ENCODE measurements around the gene GSN. TPM values are rescaled to one million over a fixed set of nuclear protein-coding genes. Genes with fewer than 3 reads are reported as not detected.

GSN gene
- total and polyA plus RNA-seq, 10 of the 15 experiments (the other 5 are each of a cell fraction or from before 2014, with no cell fraction given): 0.66 to 9.2 (median 6.2) TPM

- ATAC-seq: no peak
- ChIA-PET POLR2A (no interaction called here), CTCF (interaction anchor here (0.7 kb wide), 1 partner anchor 184 kb away, joined by 3 read pairs; no protein-coding TSS in a partner anchor), SMC1A (ENCODE audit: uncharacterized antibody, unreplicated experiment) (interaction anchor here (1.5 kb wide), 1 partner anchor 24 kb away, joined by 3 read pairs; no protein-coding TSS in a partner anchor), RAD21 (ENCODE audit: unreplicated experiment) (no interaction called here)
- FAIRE-seq: no peak
- DNase-seq (ENCODE audit: low read depth, low spot score): no peak
- H3K4me2 ChIP-seq (ENCODE audit: control insufficient read depth, insufficient read depth): no peak overlapping the region
- H3K79me2 ChIP-seq (ENCODE audit: control insufficient read depth, insufficient read depth, low read length): no peaks in the 10 kb centered on the region
- no peaks in the 10 kb centered on the region for H3K27me3 ChIP-seq (replicated peaks in 1 of 2; ENCODE audit: control insufficient read depth in 2 of 2, insufficient read depth in 2 of 2, low read length in 1 of 2)
- TF ChIP-seq IKZF2 (IDR thresholded peaks at IDR 0.05): no peak
- TF ChIP-seq USF2 (IDR thresholded peaks at IDR 0.05; ENCODE audit: borderline replicate concordance, low read depth, low read length): no peak
- no peak for TF ChIP-seq SREBF1 (IDR thresholded peaks at IDR 0.05; ENCODE audit: low read length)
- no peak for TF ChIP-seq TARDBP (IDR thresholded peaks at IDR 0.05; ENCODE audit: borderline replicate concordance)
- no peak for TF ChIP-seq MTA3 (IDR thresholded peaks at IDR 0.05; ENCODE audit: borderline replicate concordance, low read length)
- no peak for TF ChIP-seq NR2C2 (IDR thresholded peaks at IDR 0.05; ENCODE audit: borderline replicate concordance, control insufficient read depth, insufficient read length, low read depth)
- no peak for TF ChIP-seq RCOR1 (conservative IDR thresholded peaks at IDR 0.05; ENCODE audit: low read depth, low read length)
- no peak for TF ChIP-seq ATF7 (IDR thresholded peaks at IDR 0.05; ENCODE audit: low read depth)
- no peak for TF ChIP-seq NFYB (IDR thresholded peaks at IDR 0.05; ENCODE audit: insufficient read depth, low read depth, low read length)
- no peaks in the 10 kb centered on the region for H3K36me3 ChIP-seq (ENCODE audit: control insufficient read depth in 2 of 2, insufficient read depth in 2 of 2, low read length in 1 of 2)
- H4K20me1 ChIP-seq (ENCODE audit: control insufficient read depth, insufficient read depth): no peaks in the 10 kb centered on the region
- peaks cover 6% of the 10 kb centered on the region; the same call in 1 of the 2 replicates for H3K4me1 ChIP-seq (ENCODE audit: control insufficient read depth, insufficient read depth, low read length)
- no peak overlapping the region for H3K27ac ChIP-seq (ENCODE audit: control insufficient read depth, insufficient read depth)
- in situ Hi-C loops (cut with MboI): no loop called here
- H3K9ac ChIP-seq (ENCODE audit: control insufficient read depth, insufficient read depth, low read length): no peak overlapping the region
- intact Hi-C loops (cut with micrococcal nuclease; ENCODE audit: unreplicated experiment): no loop called here
- no peak overlapping the region for H3K4me3 ChIP-seq
- no TSS peak for BruUV-seq (replicated peaks)
- no peak overlapping the region for H2AFZ ChIP-seq (ENCODE audit: control insufficient read depth, low read depth, low read length)
- WGBS (ENCODE audit: insufficient coverage, insufficient replicate concordance, low lambda C conversion rate, missing lambda C conversion rate): 74% methylated on average over 12 of the region's 12 CpGs
- H3K9me3 ChIP-seq (replicated peaks; ENCODE audit: control insufficient read depth, insufficient read depth, low read length): no peaks in the 10 kb centered on the region; the same call in 1 of the 3 replicates
These were observed 21.0 kb upstream of the GSN start for GRCh38 chr9:121246821-121247561.
